Calu3 (cell line): ENCODE data around the gene AVPI1. TPM values are rescaled to one million over a fixed set of nuclear protein-coding genes. Genes with fewer than 3 reads are reported as not detected.
"Not testable (repeated sequence)": the region's sequence is repeated elsewhere in the genome, so short reads cannot be mapped to it uniquely, and the experiment has no call there.

Source experiments
- BruUV-seq: library from RNA; stranded (reverse); fragments of 400-500 nt; replicated peaks from 2 replicates; lab custom pipeline; 2021; lab: Mats Ljungman, UMichigan
- CTCF ChIA-PET: fragments of 300-600 bp; sonication (Branson Sonifier 250); formaldehyde crosslinking; loops from one replicate; lab custom pipeline; 2022; ENCODE audit warnings: antibody characterized with exemption; lab: Charles Lee
- DNase-seq: peaks from one replicate; pipeline ENCODE4 v3.0.0; 2022
- H3K27ac Mint-ChIP-seq: one replicate; pipeline ENCODE4 v1.8.0; 2022; ENCODE audit warnings: mixed read lengths; ENCODE audit not compliant: unreplicated experiment
- H3K27me3 Mint-ChIP-seq: one replicate; pipeline ENCODE4 v1.8.0; 2022; ENCODE audit warnings: mixed read lengths; ENCODE audit not compliant: unreplicated experiment
- H3K36me3 Mint-ChIP-seq: one replicate; pipeline ENCODE4 v1.8.0; 2022; ENCODE audit warnings: mild to moderate bottlenecking, moderate library complexity, mixed read lengths; ENCODE audit not compliant: insufficient read depth, unreplicated experiment
- H3K4me1 Mint-ChIP-seq: one replicate; pipeline ENCODE4 v1.8.0; 2022; ENCODE audit warnings: mild to moderate bottlenecking, low read depth, mixed read lengths; ENCODE audit not compliant: unreplicated experiment
- H3K4me3 Mint-ChIP-seq: one replicate; pipeline ENCODE4 v1.8.0; 2022; ENCODE audit warnings: mild to moderate bottlenecking, low read depth, moderate library complexity, mixed read lengths; ENCODE audit not compliant: unreplicated experiment
- H3K9me3 Mint-ChIP-seq: one replicate; pipeline ENCODE4 v1.8.0; 2022; ENCODE audit warnings: low read depth, mixed read lengths; ENCODE audit not compliant: unreplicated experiment
- CTCF ChIP-seq: fragments of 200-600 bp; IDR thresholded peaks from one replicate; pipeline ENCODE4 v1.8.0; 2022; ENCODE audit warnings: antibody characterized with exemption; ENCODE audit not compliant: unreplicated experiment
- intact Hi-C: fragments of 100-400 bp; cut with micrococcal nuclease; formaldehyde crosslinking; loops from one replicate; pipeline ENCODE4 v1.10.0; 2022; ENCODE audit not compliant: unreplicated experiment
- total RNA-seq: library from RNA; stranded (reverse); gene quantifications from 2 replicates; pipeline ENCODE4 v1.2.3, GENCODE V29; 2022

Gene AVPI1
- total RNA-seq, 1 experiment from 2014 or later, result 16.9 TPM

GRCh38 chr10:97640174-97640867, 46.7 kb downstream of the AVPI1 start, which contains the start of gene PI4K2A:
TSS of gene PI4K2A (plus strand) at chr10:97640671. CDS start at chr10:97640743, 72 bp downstream.
- no TSS peak for BruUV-seq
- peak within 1 kb of the TSS; percentile 92 for H3K4me3 Mint-ChIP-seq
- TF ChIP-seq CTCF, result no peak
- peak; percentile 95 for DNase-seq
- peaks cover 9% of the 10 kb centered on the region for H3K4me1 Mint-ChIP-seq
- intact Hi-C loops, result no loop called here
- H3K36me3 Mint-ChIP-seq, result peaks cover 25% of the 10 kb centered on the region
- no peaks in the 10 kb centered on the region for H3K9me3 Mint-ChIP-seq
- CTCF ChIA-PET, result no interaction called here
- H3K27ac Mint-ChIP-seq, result peak within 1 kb of the TSS; percentile 93
- no peaks in the 10 kb centered on the region for H3K27me3 Mint-ChIP-seq

- CTCF ChIA-PET, result not testable (repeated sequence)
Observed at GRCh38 chr10:97639090-97639489, 48.0 kb downstream of the AVPI1 start.

GRCh38 chr10:97635577-97635976, 51.5 kb downstream of the AVPI1 start:
- Mint-ChIP-seq H3K4me3 (no peak overlapping the region), H3K9me3 (no peaks in the 10 kb centered on the region), H3K4me1 (no peaks in the 10 kb centered on the region), H3K27me3 (no peaks in the 10 kb centered on the region), H3K27ac (no peak overlapping the region), H3K36me3 (peaks cover 21% of the 10 kb centered on the region)
- BruUV-seq, result no TSS peak
- no peak for DNase-seq
- no peak for TF ChIP-seq CTCF
- intact Hi-C loops, result no loop called here
- CTCF ChIA-PET, result no interaction called here

More at GRCh38 chr10:97639090-97639489, 48.0 kb downstream of the AVPI1 start:
- H3K4me1 Mint-ChIP-seq, H3K4me3 Mint-ChIP-seq, DNase-seq, BruUV-seq, H3K9me3 Mint-ChIP-seq, H3K27me3 Mint-ChIP-seq, intact Hi-C loops, H3K27ac Mint-ChIP-seq: not testable (repeated sequence)
- H3K36me3 Mint-ChIP-seq, result peaks cover 20% of the 10 kb centered on the region

- Mint-ChIP-seq H3K4me3 (peak overlapping the region; percentile 99), H3K36me3 (peaks cover 15% of the 10 kb centered on the region), H3K4me1 (no peaks in the 10 kb centered on the region), H3K27me3 (no peaks in the 10 kb centered on the region), H3K27ac (peak overlapping the region; percentile 96), H3K9me3 (no peaks in the 10 kb centered on the region)
- TF ChIP-seq CTCF, result no peak
- CTCF ChIA-PET, result interaction anchor here (0.7 to 1.2 kb wide), 3 partner anchors 53 to 345 kb away, joined by 3 to 4 read pairs (median 3); partner anchors contain the start of genes ANKRD2 and AVPI1
- DNase-seq, result peak; percentile 28
- intact Hi-C loops, result no loop called here
- BruUV-seq, result no TSS peak
Observed at GRCh38 chr10:97633921-97634320, 53.1 kb downstream of the AVPI1 start.
